ENCODE measurements around the gene USP25. TPM values are rescaled to one million over a fixed set of nuclear protein-coding genes. Genes with fewer than 3 reads are reported as not detected.

The USP25 gene
- total RNA-seq, 3 donors from 2014 or later, result 52.8 to 78.4 (median 53.0) TPM

DNA sequence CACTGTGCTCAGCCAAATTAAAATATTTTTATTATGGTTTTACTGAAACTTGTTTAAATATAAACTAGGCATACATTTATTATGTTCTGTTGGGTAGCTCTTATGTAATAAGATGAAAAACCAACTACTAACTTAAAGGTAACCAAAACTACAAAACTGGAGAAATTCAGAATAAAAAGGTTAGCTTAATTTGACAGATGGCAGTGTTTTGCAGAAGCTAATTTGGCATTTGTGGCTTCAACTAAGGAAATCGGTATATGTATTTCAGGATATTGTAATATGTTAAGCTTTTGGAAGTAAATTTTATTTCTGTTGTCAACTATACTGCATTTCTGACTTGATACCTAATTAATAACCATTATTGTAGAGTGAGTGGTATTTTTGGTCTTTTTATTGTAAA, 18.8 kb downstream of the USP25 start:
- DNase-seq (ENCODE audit: low spot score in 2 of 2), result no peak
- H3K27me3 ChIP-seq, result no peaks in the 10 kb centered on the region
- no peaks in the 10 kb centered on the region for H3K9me3 ChIP-seq
- no peak for TF ChIP-seq POLR2A (IDR thresholded peaks at IDR 0.05)
- TF ChIP-seq, protein P1, sequence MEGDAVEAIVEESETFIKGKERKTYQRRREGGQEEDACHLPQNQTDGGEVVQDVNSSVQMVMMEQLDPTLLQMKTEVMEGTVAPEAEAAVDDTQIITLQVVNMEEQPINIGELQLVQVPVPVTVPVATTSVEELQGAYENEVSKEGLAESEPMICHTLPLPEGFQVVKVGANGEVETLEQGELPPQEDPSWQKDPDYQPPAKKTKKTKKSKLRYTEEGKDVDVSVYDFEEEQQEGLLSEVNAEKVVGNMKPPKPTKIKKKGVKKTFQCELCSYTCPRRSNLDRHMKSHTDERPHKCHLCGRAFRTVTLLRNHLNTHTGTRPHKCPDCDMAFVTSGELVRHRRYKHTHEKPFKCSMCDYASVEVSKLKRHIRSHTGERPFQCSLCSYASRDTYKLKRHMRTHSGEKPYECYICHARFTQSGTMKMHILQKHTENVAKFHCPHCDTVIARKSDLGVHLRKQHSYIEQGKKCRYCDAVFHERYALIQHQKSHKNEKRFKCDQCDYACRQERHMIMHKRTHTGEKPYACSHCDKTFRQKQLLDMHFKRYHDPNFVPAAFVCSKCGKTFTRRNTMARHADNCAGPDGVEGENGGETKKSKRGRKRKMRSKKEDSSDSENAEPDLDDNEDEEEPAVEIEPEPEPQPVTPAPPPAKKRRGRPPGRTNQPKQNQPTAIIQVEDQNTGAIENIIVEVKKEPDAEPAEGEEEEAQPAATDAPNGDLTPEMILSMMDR (IDR thresholded peaks at IDR 0.05), result no peak
- TF ChIP-seq POLR2AphosphoS5 (IDR thresholded peaks at IDR 0.05), result no peak
- intact Hi-C loops (cut with DNase I; ENCODE audit: low total_unique reads), result no loop called here
- H3K27ac ChIP-seq, result no peak overlapping the region
- no peaks in the 10 kb centered on the region for H3K4me1 ChIP-seq
- H3K4me3 ChIP-seq, result no peak overlapping the region
- H3K36me3 ChIP-seq, result no peaks in the 10 kb centered on the region

DNA sequence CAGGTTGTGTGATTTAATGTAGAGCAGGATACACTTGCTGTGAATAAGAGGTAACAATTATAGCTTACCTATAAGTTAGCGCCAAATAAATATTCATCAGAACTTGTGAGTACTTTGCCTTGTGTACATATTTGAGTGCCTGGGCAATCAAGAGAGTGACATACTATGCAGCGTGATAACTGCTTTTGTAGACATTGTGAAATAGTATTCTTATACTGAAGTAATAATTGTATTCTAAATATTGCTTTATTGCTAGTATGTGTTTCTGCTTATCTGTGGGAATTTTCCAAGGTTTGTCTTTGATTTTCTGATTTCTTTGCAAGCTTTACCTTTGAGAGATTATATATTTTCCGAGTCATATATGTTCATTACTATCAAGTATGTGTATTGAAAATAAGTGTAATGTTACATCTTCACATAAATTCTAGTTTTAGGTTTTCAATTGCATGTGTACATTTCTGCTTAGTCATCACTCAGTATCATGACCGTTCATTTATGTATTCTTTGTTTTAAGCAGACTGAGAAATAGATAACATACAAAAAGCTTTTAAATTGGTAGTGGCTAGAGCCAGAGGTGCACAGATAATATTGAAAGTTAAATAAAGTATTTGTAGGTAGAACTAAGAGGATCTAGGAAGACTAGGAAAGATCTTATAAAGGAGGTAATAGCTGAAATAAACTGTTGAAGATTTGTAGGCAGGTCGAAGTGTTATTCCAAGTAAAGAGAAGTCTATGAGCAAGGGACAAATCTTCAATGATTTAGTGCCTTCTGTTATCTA, 19.5 kb downstream of the USP25 start:
- Histone ChIP-seq H3K9me3 (no peaks in the 10 kb centered on the region), H3K27ac (no peak overlapping the region), H3K27me3 (no peaks in the 10 kb centered on the region), H3K36me3 (no peaks in the 10 kb centered on the region), H3K4me1 (no peaks in the 10 kb centered on the region), H3K4me3 (no peak overlapping the region)
- intact Hi-C loops (cut with DNase I; ENCODE audit: low total_unique reads), result no loop called here
- TF ChIP-seq POLR2A (IDR thresholded peaks at IDR 0.05), result no peak
- TF ChIP-seq POLR2AphosphoS5 (IDR thresholded peaks at IDR 0.05), result no peak
- DNase-seq (ENCODE audit: low spot score in 2 of 2), result no peak

DNA sequence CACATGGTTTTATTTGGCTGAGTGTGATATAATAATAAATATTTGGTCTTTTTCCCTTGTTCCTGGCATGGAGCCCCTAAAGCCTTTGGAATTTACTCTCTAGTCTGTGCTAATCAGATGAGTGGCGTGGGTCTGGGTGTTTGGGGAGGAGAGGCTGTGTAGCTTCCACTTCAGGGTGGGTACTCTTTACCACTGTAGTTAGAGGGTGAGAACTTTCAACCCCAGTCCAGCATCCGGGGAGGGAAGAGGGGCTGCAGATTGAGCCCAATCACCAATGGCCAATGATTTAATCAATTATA, 20.0 kb downstream of the USP25 start:
- Histone ChIP-seq H3K36me3 (no peaks in the 10 kb centered on the region), H3K9me3 (no peaks in the 10 kb centered on the region), H3K27ac (no peak overlapping the region), H3K4me1 (no peaks in the 10 kb centered on the region), H3K4me3 (no peak overlapping the region), H3K27me3 (no peaks in the 10 kb centered on the region)
- intact Hi-C loops (cut with DNase I; ENCODE audit: low total_unique reads), result no loop called here
- DNase-seq (ENCODE audit: low spot score in 2 of 2), result no peak
- TF ChIP-seq POLR2AphosphoS5 (IDR thresholded peaks at IDR 0.05) (no peak), POLR2A (IDR thresholded peaks at IDR 0.05) (no peak)
- TF ChIP-seq, protein P1 (IDR thresholded peaks at IDR 0.05), result no peak

DNA sequence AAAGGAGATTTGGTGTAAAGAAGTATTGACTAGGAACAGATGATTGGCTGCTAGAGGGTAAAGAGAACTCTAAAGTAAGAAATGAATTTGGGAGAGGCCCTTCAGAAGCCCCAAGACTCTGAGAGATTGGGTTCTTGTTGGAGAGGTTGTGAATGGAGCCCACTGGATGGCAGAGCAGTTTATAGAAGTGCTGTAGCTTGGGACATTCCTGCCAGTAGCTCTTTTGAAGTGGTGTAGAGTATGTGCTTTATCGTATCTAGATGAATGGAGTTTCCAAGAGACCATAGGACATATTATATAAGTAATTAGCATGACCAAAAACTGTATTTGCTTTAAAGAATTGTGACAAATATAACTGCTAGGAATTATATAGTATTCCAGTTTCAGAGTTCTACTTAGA, 21.3 kb downstream of the USP25 start:
- no peak for TF ChIP-seq POLR2A (IDR thresholded peaks at IDR 0.05)
- TF ChIP-seq, protein P1 (IDR thresholded peaks at IDR 0.05), result no peak
- no peak for TF ChIP-seq POLR2AphosphoS5 (IDR thresholded peaks at IDR 0.05)
- Histone ChIP-seq H3K36me3 (no peaks in the 10 kb centered on the region), H3K4me3 (no peak overlapping the region), H3K9me3 (no peaks in the 10 kb centered on the region), H3K4me1 (no peaks in the 10 kb centered on the region), H3K27me3 (no peaks in the 10 kb centered on the region), H3K27ac (no peak overlapping the region)
- DNase-seq (ENCODE audit: low spot score in 2 of 2), result no peak
- intact Hi-C loops (cut with DNase I; ENCODE audit: low total_unique reads), result no loop called here

DNA sequence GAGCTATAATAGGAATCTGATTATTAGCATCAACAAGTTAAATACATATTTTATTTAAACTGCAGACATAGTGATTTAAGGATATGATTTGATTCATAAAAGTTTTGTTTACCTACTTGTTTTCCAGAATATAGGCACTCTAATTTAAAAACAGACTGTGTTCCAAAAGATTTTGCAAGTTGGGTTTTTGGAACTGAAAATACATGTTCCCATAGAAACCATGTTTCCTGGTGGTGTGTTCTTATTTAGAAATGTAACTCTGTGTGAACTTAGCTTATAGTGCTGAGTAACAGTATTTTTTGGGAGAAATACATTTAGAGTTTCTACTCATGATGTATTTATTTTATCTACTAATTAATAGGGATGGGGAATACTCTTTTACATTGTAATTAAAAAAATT, 21.8 kb downstream of the USP25 start:
- H3K36me3 ChIP-seq, result no peaks in the 10 kb centered on the region
- no peak for TF ChIP-seq POLR2AphosphoS5 (IDR thresholded peaks at IDR 0.05)
- TF ChIP-seq, protein P1 (IDR thresholded peaks at IDR 0.05), result no peak
- TF ChIP-seq POLR2A (IDR thresholded peaks at IDR 0.05), result no peak
- H3K9me3 ChIP-seq, result no peaks in the 10 kb centered on the region
- no peaks in the 10 kb centered on the region for H3K4me1 ChIP-seq
- no peak overlapping the region for H3K4me3 ChIP-seq
- DNase-seq (ENCODE audit: low spot score in 2 of 2), result no peak
- no peak overlapping the region for H3K27ac ChIP-seq
- no peaks in the 10 kb centered on the region for H3K27me3 ChIP-seq
- intact Hi-C loops (cut with DNase I; ENCODE audit: low total_unique reads), result no loop called here

Measured in breast epithelium (tissue), 4 donors.